H9 (cell line): ENCODE measurements around the gene MYO18A. TPM values are rescaled to one million over a fixed set of nuclear protein-coding genes. Genes with fewer than 3 reads are reported as not detected.

Source experiments
- DNase-seq: peaks from one replicate; pipeline ENCODE4 v3.0.0-alpha.2; 2017
- H2AFZ ChIP-seq: one replicate; pipeline ENCODE4 v1.6.1; 2013; ENCODE audit warnings: mild to moderate bottlenecking, low read length, control low read depth, moderate library complexity
- H2AK5ac ChIP-seq: 2 replicates; pipeline ENCODE4 v1.6.1; 2013; ENCODE audit warnings: low read length, control low read depth, mixed read lengths; ENCODE audit not compliant: insufficient read length
- H2BK120ac ChIP-seq: one replicate; pipeline ENCODE4 v1.6.1; 2013; ENCODE audit warnings: low read depth, mild to moderate bottlenecking, low read length, control low read depth, inconsistent platforms; ENCODE audit not compliant: poor library complexity, severe bottlenecking
- H2BK12ac ChIP-seq: 2 replicates; pipeline ENCODE4 v1.6.1; 2013; ENCODE audit warnings: low read length, control low read depth, mixed read lengths, low read depth; ENCODE audit not compliant: insufficient read length
- H2BK15ac ChIP-seq: 2 replicates; pipeline ENCODE4 v1.6.1; 2013; ENCODE audit warnings: low read depth, low read length, control low read depth
- H2BK20ac ChIP-seq: one replicate; pipeline ENCODE4 v1.6.1; 2013; ENCODE audit warnings: low read depth, mild to moderate bottlenecking, low read length, control low read depth, inconsistent platforms; ENCODE audit not compliant: poor library complexity, severe bottlenecking
- H2BK5ac ChIP-seq: 2 replicates; pipeline ENCODE4 v1.6.1; 2013; ENCODE audit warnings: low read length, control low read depth, mixed read lengths; ENCODE audit not compliant: insufficient read length
- H3K14ac ChIP-seq: 2 replicates; pipeline ENCODE4 v1.6.1; 2013; ENCODE audit warnings: low read length, control low read depth; ENCODE audit not compliant: insufficient read depth
- H3K18ac ChIP-seq: 2 replicates; pipeline ENCODE4 v1.6.1; 2013; ENCODE audit warnings: low read depth, mild to moderate bottlenecking, mixed read lengths, low read length, control low read depth; ENCODE audit not compliant: insufficient read length
- H3K23ac ChIP-seq: 2 replicates; pipeline ENCODE4 v1.6.1; 2013; ENCODE audit warnings: low read length, control low read depth, mixed read lengths, low read depth; ENCODE audit not compliant: insufficient read length
- H3K23me2 ChIP-seq: 2 replicates; pipeline ENCODE4 v1.6.1; 2013; ENCODE audit warnings: low read depth, mild to moderate bottlenecking, mixed read lengths, low read length, control low read depth; ENCODE audit not compliant: insufficient read length, poor library complexity, severe bottlenecking
- H3K27ac ChIP-seq: 2 replicates; pipeline ENCODE4 v1.5.1; 2013; ENCODE audit warnings: low read length, control low read depth, mixed read lengths, low read depth; ENCODE audit not compliant: insufficient read length
- H3K27me3 ChIP-seq: 2 replicates; pipeline ENCODE4 v1.6.1; 2013; ENCODE audit warnings: low read length, control low read depth, inconsistent platforms; ENCODE audit not compliant: insufficient read depth
- H3K4ac ChIP-seq: 2 replicates; pipeline ENCODE4 v1.6.1; 2013; ENCODE audit warnings: low read depth, mild to moderate bottlenecking, control low read depth, inconsistent platforms, low read length, moderate library complexity
- H3K4me1 ChIP-seq: 2 replicates; pipeline ENCODE4 v1.6.1; 2013; ENCODE audit warnings: low read length, control low read depth, inconsistent platforms; ENCODE audit not compliant: insufficient read depth
- H3K4me2 ChIP-seq: 2 replicates; pipeline ENCODE4 v1.6.1; 2013; ENCODE audit warnings: low read length, control low read depth, mixed read lengths; ENCODE audit not compliant: insufficient read length, insufficient read depth
- H3K56ac ChIP-seq: 2 replicates; pipeline ENCODE4 v1.6.1; 2013; ENCODE audit warnings: low read depth, mild to moderate bottlenecking, mixed read lengths, low read length, control low read depth; ENCODE audit not compliant: insufficient read length
- H3K79me1 ChIP-seq: 2 replicates; pipeline ENCODE4 v1.6.1; 2013; ENCODE audit warnings: low read depth, mild to moderate bottlenecking, moderate library complexity, low read length, control low read depth, inconsistent platforms; ENCODE audit not compliant: insufficient read depth, poor library complexity, severe bottlenecking
- H3K79me2 ChIP-seq: 2 replicates; pipeline ENCODE4 v1.6.1; 2013; ENCODE audit warnings: low read length, control low read depth, inconsistent platforms; ENCODE audit not compliant: insufficient read depth
- H3K9ac ChIP-seq: 2 replicates; pipeline ENCODE4 v1.6.1; 2013; ENCODE audit warnings: low read length, control low read depth, mixed read lengths; ENCODE audit not compliant: insufficient read length; ENCODE audit errors: extremely low read depth
- H3K9me3 ChIP-seq: one replicate; pipeline ENCODE4 v1.6.1; 2013; ENCODE audit warnings: low read depth, low read length, inconsistent platforms; ENCODE audit not compliant: control insufficient read depth
- H3T11ph ChIP-seq: one replicate; pipeline ENCODE4 v1.6.1; 2013; ENCODE audit warnings: mild to moderate bottlenecking, low read length, control low read depth, inconsistent platforms
- H4K20me1 ChIP-seq: one replicate; pipeline ENCODE4 v1.6.1; 2013; ENCODE audit not compliant: control insufficient read depth, insufficient read length, insufficient read depth
- H4K5ac ChIP-seq: 2 replicates; pipeline ENCODE4 v1.6.1; 2013; ENCODE audit warnings: low read depth, mild to moderate bottlenecking, mixed read lengths, low read length, control low read depth; ENCODE audit not compliant: insufficient read length
- H4K8ac ChIP-seq: replicated peaks from 2 replicates; pipeline ENCODE4 v1.6.1; 2013; ENCODE audit warnings: low read length, control low read depth, mixed read lengths, low read depth; ENCODE audit not compliant: insufficient read length
- H4K91ac ChIP-seq: 2 replicates; pipeline ENCODE4 v1.6.1; 2013; ENCODE audit warnings: low read depth, mild to moderate bottlenecking, moderate library complexity, mixed read lengths, low read length, control low read depth; ENCODE audit not compliant: insufficient read length
- H3K27ac Mint-ChIP-seq, 3 experiments: 2 replicates in 2 of 3; 3 replicates in 1 of 3; pipeline ENCODE4 v1.8.0; 2020 to 2021; ENCODE audit warnings: mixed read lengths in 3 of 3, mild to moderate bottlenecking in 1 of 3, moderate library complexity in 1 of 3
- H3K27me3 Mint-ChIP-seq: 2 replicates; pipeline ENCODE4 v1.8.0; 2021; ENCODE audit warnings: low read depth, mild to moderate bottlenecking, moderate library complexity, mixed read lengths
- H3K36me3 Mint-ChIP-seq, 3 experiments: 2 replicates in 2 of 3; 3 replicates in 1 of 3; pipeline ENCODE4 v1.8.0; 2020 to 2021; ENCODE audit warnings: low read depth in 3 of 3, mixed read lengths in 3 of 3; ENCODE audit not compliant: insufficient read depth in 1 of 3
- H3K4me1 Mint-ChIP-seq, 2 experiments: 2 replicates each; pipeline ENCODE4 v1.8.0; 2020; ENCODE audit warnings: mixed read lengths in 2 of 2
- H3K4me3 Mint-ChIP-seq, 2 experiments: 2 replicates in 1 of 2; 3 replicates in 1 of 2; pipeline ENCODE4 v1.8.0; 2020 to 2021; ENCODE audit warnings: mild to moderate bottlenecking in 2 of 2, mixed read lengths in 2 of 2, moderate library complexity in 1 of 2
- H3K9me3 Mint-ChIP-seq, 2 experiments: 2 replicates in 1 of 2; 3 replicates in 1 of 2; pipeline ENCODE4 v1.8.0; 2020; ENCODE audit warnings: mild to moderate bottlenecking in 2 of 2, mixed read lengths in 2 of 2, moderate library complexity in 1 of 2
- WGBS: extraction: QIAGEN DNeasy Blood & Tissue Kit; methylation state at CpG from one replicate; pipeline ENCODE4 v1.1.7; 2013; ENCODE audit warnings: missing lambda C conversion rate, low lambda C conversion rate, mixed read lengths; ENCODE audit not compliant: insufficient read length; ENCODE audit errors: extremely low coverage; 5-methylcytosine and 5-hydroxymethylcytosine counted together
- total RNA-seq: library from RNA; stranded (reverse); gene quantifications from 2 replicates; pipeline ENCODE4 v1.2.1, GENCODE V29; 2021
- TF ChIP-seq, protein P1 (sequence below): fragments of 200-600 bp; sonication (generic); conservative IDR thresholded peaks from 3 replicates; pipeline ENCODE4 v1.8.0; 2021; ENCODE audit warnings: antibody characterized with exemption, mild to moderate bottlenecking

MYO18A gene
- total RNA-seq, 1 experiment from 2014 or later: 21.6 TPM

DNA sequence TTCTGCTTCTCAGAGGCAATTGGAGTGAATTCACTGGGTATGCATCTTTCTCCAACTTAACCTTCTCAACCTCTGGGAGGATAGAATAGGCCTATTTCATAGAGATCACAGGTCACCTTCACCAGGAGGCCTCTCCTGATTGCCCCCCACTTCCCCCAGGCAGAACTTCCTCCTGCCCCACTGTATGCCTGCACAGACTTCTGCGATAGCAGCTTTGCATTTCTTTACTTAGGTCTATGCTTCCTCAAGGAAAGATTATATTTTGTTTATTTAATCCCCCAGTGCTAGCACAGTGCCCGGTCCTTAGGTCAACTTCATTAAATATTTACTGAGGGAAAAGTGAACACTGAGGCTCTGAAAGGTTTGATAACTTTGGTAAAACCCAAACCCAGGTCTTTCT is 19.9 kb downstream of the MYO18A start:
- Histone ChIP-seq H2BK15ac (no peak overlapping the region), H3K23me2 (no peaks in the 10 kb centered on the region), H3K4ac (no peak overlapping the region), H4K20me1 (no peaks in the 10 kb centered on the region), H3K9ac (no peak overlapping the region), H4K5ac (no peak overlapping the region), H2AK5ac (no peak overlapping the region), H2BK5ac (no peak overlapping the region), H3T11ph (no peak overlapping the region), H3K4me1 (peaks cover 12% of the 10 kb centered on the region; the same call in 1 of the 2 replicates), H2AFZ (no peak overlapping the region), H4K91ac (no peak overlapping the region), H2BK20ac (no peak overlapping the region), H3K9me3 (no peaks in the 10 kb centered on the region), H3K79me1 (peaks cover 2% of the 10 kb centered on the region), H3K23ac (no peak overlapping the region), H3K56ac (no peak overlapping the region), H3K27me3 (no peaks in the 10 kb centered on the region), H4K8ac (no peak overlapping the region), H3K79me2 (no peaks in the 10 kb centered on the region), H3K4me2 (no peak overlapping the region), H3K14ac (no peak overlapping the region), H3K18ac (no peak overlapping the region), H2BK12ac (no peak overlapping the region), H2BK120ac (no peak overlapping the region), H3K27ac (no peak overlapping the region)
- TF ChIP-seq, protein P1, sequence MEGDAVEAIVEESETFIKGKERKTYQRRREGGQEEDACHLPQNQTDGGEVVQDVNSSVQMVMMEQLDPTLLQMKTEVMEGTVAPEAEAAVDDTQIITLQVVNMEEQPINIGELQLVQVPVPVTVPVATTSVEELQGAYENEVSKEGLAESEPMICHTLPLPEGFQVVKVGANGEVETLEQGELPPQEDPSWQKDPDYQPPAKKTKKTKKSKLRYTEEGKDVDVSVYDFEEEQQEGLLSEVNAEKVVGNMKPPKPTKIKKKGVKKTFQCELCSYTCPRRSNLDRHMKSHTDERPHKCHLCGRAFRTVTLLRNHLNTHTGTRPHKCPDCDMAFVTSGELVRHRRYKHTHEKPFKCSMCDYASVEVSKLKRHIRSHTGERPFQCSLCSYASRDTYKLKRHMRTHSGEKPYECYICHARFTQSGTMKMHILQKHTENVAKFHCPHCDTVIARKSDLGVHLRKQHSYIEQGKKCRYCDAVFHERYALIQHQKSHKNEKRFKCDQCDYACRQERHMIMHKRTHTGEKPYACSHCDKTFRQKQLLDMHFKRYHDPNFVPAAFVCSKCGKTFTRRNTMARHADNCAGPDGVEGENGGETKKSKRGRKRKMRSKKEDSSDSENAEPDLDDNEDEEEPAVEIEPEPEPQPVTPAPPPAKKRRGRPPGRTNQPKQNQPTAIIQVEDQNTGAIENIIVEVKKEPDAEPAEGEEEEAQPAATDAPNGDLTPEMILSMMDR: no peak
- H3K36me3 Mint-ChIP-seq: peaks cover 3 to 6% (median 4%) of the 10 kb centered on the region in 3 experiments; a peak in 4 of 7 replicates
- H3K27ac Mint-ChIP-seq: no peak overlapping the region
- H3K9me3 Mint-ChIP-seq: no peaks in the 10 kb centered on the region
- H3K27me3 Mint-ChIP-seq: no peaks in the 10 kb centered on the region
- WGBS: no CpG with 5 or more reads among the region's 2 CpGs
- no peak overlapping the region for H3K4me3 Mint-ChIP-seq
- DNase-seq: no peak
- H3K4me1 Mint-ChIP-seq: peaks cover 23 to 32% of the 10 kb centered on the region in 2 experiments
